NCI-H510A treated with DMSO at 0.1 percent for 48 hours (cell line): Measurements from ENCODE around the gene GATAD2A.
"Not testable (repeated sequence)": the region's sequence is repeated elsewhere in the genome, so short reads cannot be mapped to it uniquely, and the experiment has no call there.

Source experiments
- DNase-seq: peaks from one replicate; lab custom pipeline; 2025; lab: John Stamatoyannopoulos, UW

Gene GATAD2A

DNA sequence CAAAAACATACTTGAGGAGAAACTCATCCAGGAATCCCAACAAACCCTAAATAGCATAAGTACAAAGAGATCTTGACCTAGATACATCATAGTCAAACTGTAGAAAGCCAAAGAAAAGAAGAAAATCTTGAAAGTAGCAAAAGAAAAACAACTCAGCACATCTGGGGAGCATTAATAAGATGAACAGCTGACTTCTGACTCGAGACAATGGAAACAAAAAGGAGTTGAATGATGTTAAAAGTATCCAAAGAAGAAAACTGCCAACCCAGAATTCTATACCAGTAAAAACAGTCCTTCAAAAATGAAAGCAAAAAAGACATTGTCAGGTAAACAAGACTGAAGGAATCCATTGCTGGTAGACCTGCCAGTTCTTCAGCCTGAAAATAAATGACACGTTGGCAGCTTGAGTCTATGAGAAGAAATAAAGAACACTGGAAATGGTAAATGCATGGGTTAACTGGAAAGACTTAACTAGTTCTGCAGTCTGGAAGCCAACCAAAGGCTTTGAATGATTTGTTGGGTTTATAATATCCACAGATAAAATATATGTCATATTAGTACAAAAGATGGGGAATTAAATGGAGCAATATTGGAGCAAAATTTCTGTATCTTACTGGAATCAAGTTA lies 63.1 kb downstream of the GATAD2A start:
- DNase-seq: no peak

- no peak for DNase-seq
Measured at GRCh38 chr19:19470579-19470978, 65.1 kb downstream of the GATAD2A start.

- DNase-seq: no peak
Measured at GRCh38 chr19:19471682-19472081, 66.2 kb downstream of the GATAD2A start.

DNA sequence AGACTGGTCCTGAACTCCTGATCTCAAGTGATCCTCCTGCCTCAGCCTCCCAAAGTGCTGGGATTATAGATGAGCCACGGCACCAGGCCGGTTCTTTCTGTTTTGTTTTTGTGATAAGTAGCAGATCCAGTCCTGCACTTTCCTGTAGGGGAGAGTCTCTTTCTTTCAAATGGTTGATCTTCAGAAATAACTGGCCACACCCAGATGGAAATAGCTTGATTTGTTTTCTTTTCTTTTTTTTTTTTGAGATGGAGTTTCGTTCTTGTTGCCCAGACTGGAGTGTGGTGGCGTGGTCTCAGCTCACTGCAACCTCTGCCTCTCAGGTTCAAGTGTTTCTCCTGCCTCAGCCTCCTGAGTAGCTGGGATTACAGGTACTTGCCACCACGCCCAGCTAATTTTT lies 66.6 kb downstream of the GATAD2A start:
- not testable (repeated sequence) for DNase-seq

GRCh38 chr19:19475015-19475765 lies 69.7 kb downstream of the GATAD2A start:
- DNase-seq: no peak

GRCh38 chr19:19475849-19476828 lies 70.7 kb downstream of the GATAD2A start:
- peak; percentile 20 for DNase-seq

GRCh38 chr19:19477705-19478383 lies 72.4 kb downstream of the GATAD2A start:
- no peak for DNase-seq

GRCh38 chr19:19480688-19481087 lies 75.2 kb downstream of the GATAD2A start:
- no peak for DNase-seq

DNA sequence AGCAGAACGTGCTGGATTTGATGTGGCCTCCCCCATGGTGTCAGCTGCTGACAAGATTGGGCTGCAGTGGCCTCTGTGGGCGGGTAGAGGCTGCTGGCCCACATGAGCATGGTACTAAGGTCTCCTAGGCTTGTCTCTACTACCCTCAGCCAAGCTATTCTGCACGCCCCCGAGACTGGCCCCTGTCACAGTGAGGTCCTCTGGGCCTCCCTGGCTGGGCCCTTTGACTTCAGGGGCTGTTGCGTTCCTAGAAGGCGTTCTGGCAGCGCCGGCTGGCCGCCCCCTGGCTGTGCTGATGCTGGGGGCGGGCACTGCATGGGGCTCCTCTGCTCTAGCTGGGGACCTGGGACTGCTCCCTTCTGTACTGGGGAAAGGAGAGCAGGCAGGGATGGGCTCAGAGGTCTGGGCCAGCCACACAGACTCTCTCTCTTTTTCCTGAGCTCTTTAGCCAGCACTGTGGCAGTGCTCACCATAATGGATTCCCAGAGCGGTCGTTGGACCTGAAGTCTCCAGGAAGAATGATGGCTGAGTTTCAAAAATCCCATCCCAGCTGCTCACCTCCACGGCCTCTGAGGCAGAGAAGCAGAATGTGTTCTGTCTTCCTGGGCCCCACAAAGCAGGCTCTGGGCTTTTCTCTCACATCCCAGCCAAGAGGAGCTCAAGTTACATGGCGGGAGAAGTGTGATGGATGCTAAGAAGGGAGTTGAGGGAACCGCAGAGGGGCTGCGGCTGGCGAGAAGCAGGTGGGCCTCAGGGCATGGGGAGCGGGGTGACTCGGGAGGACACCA lies 77.5 kb downstream of the GATAD2A start:
- no peak for DNase-seq

DNA sequence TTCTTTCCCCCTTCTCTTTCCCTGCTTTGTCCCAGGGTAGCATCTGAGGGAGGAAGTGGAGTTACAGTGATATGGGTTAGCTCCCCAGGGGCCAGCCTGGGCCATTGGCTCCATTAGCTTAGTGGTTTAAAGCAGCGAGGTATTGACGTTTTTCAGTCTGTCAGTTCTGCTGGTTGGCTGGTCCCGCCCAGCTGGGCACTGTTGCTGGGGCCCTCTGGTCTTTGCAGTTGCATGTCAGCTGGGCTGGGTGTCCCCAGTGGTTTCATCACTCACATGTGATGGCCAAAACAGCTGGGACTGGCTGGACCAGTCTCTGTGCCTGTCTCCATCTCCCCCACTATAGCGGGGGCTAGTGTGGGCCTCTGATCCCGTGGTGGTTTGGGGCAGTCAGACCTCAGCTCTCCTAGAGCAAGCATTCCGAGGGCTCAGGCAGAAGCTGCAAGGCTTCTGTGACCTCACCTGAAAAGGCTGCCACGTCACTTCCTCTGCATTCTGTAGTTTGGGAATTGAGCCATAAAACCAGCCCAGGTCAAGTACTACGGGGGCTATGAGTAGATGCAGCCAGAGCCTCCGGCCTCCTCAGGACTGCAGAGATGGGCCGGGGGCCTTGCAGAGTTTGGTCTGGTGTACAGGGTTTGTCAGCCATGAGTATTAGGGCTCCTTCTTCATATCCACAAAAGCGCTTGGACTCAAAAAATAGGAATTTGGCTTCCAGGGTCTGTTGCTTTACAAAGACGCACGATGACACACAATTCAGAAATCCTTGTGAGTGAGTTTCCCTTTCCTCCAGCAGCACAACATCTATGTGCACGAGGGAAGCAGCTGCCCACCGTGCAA lies 79.9 kb downstream of the GATAD2A start:
- DNase-seq: no peak

DNA sequence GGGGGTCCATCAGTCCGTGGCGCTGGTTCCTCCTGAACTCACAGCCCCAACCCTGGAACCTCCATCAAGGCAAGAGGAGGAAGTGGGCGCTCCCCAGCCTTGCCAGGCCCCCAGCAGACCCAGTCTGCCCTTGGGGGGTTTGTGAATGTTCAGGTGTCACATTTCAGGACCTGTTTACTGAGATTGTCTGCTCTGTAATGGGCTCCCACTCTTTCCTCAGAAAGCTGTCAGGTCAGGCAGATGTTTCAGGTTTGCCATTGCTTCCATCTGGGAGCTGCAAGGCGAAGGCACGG lies 80.5 kb downstream of the GATAD2A start:
- DNase-seq: no peak

- DNase-seq: no peak
Measured at GRCh38 chr19:19486343-19487076, 81.0 kb downstream of the GATAD2A start.

GRCh38 chr19:19487077-19487949 lies 81.8 kb downstream of the GATAD2A start:
- peak; percentile 14 for DNase-seq

DNA sequence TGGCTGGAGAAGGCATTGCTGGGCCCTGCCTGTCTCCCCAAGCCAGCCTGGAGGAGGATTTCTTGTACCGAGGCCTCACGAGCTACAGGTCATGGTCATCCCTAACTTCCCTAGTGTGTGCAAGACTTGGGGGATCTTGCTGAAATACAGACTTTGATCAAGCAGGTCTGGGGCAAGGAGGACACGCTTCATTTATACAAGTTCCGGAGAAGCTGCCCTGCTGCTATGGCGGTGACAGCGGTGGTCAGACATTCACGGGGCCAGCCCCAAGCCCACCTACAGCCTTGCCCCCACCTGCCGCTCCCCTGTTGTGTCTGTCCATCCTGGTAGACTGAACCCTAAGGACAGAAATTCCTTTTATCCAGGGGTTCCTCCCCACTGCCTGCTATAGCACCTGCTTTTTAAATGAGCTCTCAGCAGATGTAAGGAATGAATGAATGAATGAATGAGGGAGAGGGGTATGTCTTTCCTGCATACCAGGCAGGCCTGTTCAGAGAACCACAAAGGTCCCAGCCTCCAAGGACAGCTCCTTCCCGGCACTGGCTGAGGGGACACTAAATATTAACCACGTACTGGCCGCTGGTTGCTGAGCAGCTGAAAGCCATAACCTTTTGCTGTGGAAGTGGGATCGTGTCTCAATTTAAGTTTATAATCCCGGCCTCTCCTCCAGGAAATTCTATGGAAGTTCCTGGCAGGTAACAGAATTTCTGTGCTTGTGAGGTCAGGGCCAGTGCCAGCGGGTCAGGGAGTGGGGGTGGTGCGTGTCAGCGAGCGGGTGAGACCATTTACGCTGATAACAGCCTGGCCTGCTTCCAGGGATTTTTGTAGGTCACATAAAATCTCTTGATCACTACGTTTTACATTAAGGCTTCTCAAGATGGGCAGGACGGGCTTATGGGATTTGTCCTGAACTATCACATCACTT lies 82.7 kb downstream of the GATAD2A start:
- no peak for DNase-seq

GRCh38 chr19:19488875-19489690 lies 83.6 kb downstream of the GATAD2A start:
- DNase-seq: peak; percentile 33

DNA sequence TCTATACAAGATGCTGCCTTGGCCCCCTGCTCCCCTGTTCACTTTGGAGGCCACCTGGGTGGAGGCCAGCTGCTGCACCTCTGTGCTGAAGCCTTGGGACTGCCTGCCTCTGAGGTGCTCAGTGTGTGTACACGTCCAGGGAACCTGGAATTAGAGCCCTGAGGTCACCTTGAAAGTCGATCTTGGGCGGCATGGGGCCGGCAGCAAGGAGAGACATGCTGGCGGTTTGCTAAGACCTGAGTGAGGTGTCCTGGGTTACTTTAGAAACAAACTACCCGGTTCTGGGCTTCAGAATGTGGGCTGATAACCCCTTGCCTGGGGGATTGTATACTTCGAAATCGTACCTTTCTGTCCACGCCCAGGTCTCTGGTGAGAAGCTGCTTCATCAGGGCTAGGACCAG lies 84.3 kb downstream of the GATAD2A start:
- DNase-seq: no peak
